Dendritic cell treated with granulocyte-macrophage colony-stimulating factor and Interleukin-4, amounts not matched to agents 40 ng/mL and 50 ng/mL, for 4 days (primary cell): ENCODE data around the gene ANO1.

Experiments
- H3K27ac Mint-ChIP-seq: one replicate; pipeline ENCODE4 v1.8.0; 2022; ENCODE audit warnings: mild to moderate bottlenecking, mixed read lengths
- H3K27me3 Mint-ChIP-seq: one replicate; pipeline ENCODE4 v1.8.0; 2022; ENCODE audit warnings: mild to moderate bottlenecking, mixed read lengths
- H3K36me3 Mint-ChIP-seq: one replicate; pipeline ENCODE4 v1.8.0; 2022; ENCODE audit warnings: low read depth, mixed read lengths
- H3K4me1 Mint-ChIP-seq: one replicate; pipeline ENCODE4 v1.8.0; 2022; ENCODE audit warnings: low read depth, mixed read lengths
- H3K4me3 Mint-ChIP-seq: one replicate; pipeline ENCODE4 v1.8.0; 2022; ENCODE audit warnings: mild to moderate bottlenecking, moderate library complexity, mixed read lengths
- H3K9me3 Mint-ChIP-seq: one replicate; pipeline ENCODE4 v1.8.0; 2022; ENCODE audit warnings: mixed read lengths
- intact Hi-C: fragments of 100-400 bp; cut with micrococcal nuclease; formaldehyde crosslinking; loops from one replicate; pipeline ENCODE4 v1.15.0; 2022

The ANO1 gene

GRCh38 chr11:70072861-70073755 lies 5.0 kb upstream of the ANO1 start:
- no peak overlapping the region for H3K27ac Mint-ChIP-seq
- no peaks in the 10 kb centered on the region for H3K9me3 Mint-ChIP-seq
- peaks cover 79% of the 10 kb centered on the region for H3K27me3 Mint-ChIP-seq
- no peak overlapping the region for H3K4me3 Mint-ChIP-seq
- intact Hi-C loops = no loop called here
- H3K36me3 Mint-ChIP-seq = no peaks in the 10 kb centered on the region
- H3K4me1 Mint-ChIP-seq = no peaks in the 10 kb centered on the region

GRCh38 chr11:70073871-70074371 lies 4.2 kb upstream of the ANO1 start:
- Mint-ChIP-seq H3K27ac (no peak overlapping the region), H3K4me3 (no peak overlapping the region), H3K27me3 (peaks cover 76% of the 10 kb centered on the region), H3K9me3 (no peaks in the 10 kb centered on the region), H3K36me3 (no peaks in the 10 kb centered on the region), H3K4me1 (no peaks in the 10 kb centered on the region)
- intact Hi-C loops = no loop called here

GRCh38 chr11:70074746-70075145 lies 3.4 kb upstream of the ANO1 start:
- H3K9me3 Mint-ChIP-seq = no peaks in the 10 kb centered on the region
- no peaks in the 10 kb centered on the region for H3K36me3 Mint-ChIP-seq
- peaks cover 82% of the 10 kb centered on the region for H3K27me3 Mint-ChIP-seq
- no peak overlapping the region for H3K27ac Mint-ChIP-seq
- intact Hi-C loops = no loop called here
- no peaks in the 10 kb centered on the region for H3K4me1 Mint-ChIP-seq
- no peak overlapping the region for H3K4me3 Mint-ChIP-seq

- intact Hi-C loops = no loop called here
- no peaks in the 10 kb centered on the region for H3K9me3 Mint-ChIP-seq
- H3K4me3 Mint-ChIP-seq = no peak overlapping the region
- no peak overlapping the region for H3K27ac Mint-ChIP-seq
- no peaks in the 10 kb centered on the region for H3K4me1 Mint-ChIP-seq
- peaks cover 85% of the 10 kb centered on the region for H3K27me3 Mint-ChIP-seq
- H3K36me3 Mint-ChIP-seq = no peaks in the 10 kb centered on the region
Measured at GRCh38 chr11:70075836-70076235, 2.3 kb upstream of the ANO1 start.

GRCh38 chr11:70076461-70076931 lies 1.6 kb upstream of the ANO1 start:
- Mint-ChIP-seq H3K27me3 (peaks cover 85% of the 10 kb centered on the region), H3K4me3 (no peak overlapping the region), H3K27ac (no peak overlapping the region), H3K9me3 (no peaks in the 10 kb centered on the region), H3K36me3 (no peaks in the 10 kb centered on the region), H3K4me1 (no peaks in the 10 kb centered on the region)
- intact Hi-C loops = no loop called here

- H3K27me3 Mint-ChIP-seq = peaks cover 79% of the 10 kb centered on the region
- H3K9me3 Mint-ChIP-seq = no peaks in the 10 kb centered on the region
- intact Hi-C loops = no loop called here
- H3K36me3 Mint-ChIP-seq = no peaks in the 10 kb centered on the region
- H3K4me1 Mint-ChIP-seq = no peaks in the 10 kb centered on the region
- no peak overlapping the region for H3K4me3 Mint-ChIP-seq
- no peak overlapping the region for H3K27ac Mint-ChIP-seq
Measured at GRCh38 chr11:70077411-70078094, 564 bp upstream of the ANO1 start.

GRCh38 chr11:70078781-70079616 lies 882 bp downstream of the ANO1 start:
- intact Hi-C loops = no loop called here
- Mint-ChIP-seq H3K27ac (no peak overlapping the region), H3K36me3 (no peaks in the 10 kb centered on the region), H3K27me3 (peaks cover 64% of the 10 kb centered on the region), H3K4me1 (no peaks in the 10 kb centered on the region), H3K9me3 (no peaks in the 10 kb centered on the region), H3K4me3 (no peak overlapping the region)

- no peak overlapping the region for H3K27ac Mint-ChIP-seq
- intact Hi-C loops = no loop called here
- no peaks in the 10 kb centered on the region for H3K36me3 Mint-ChIP-seq
- no peaks in the 10 kb centered on the region for H3K9me3 Mint-ChIP-seq
- H3K27me3 Mint-ChIP-seq = peaks cover 57% of the 10 kb centered on the region
- no peaks in the 10 kb centered on the region for H3K4me1 Mint-ChIP-seq
- H3K4me3 Mint-ChIP-seq = no peak overlapping the region
Measured at GRCh38 chr11:70079691-70080090, 1.6 kb downstream of the ANO1 start.

- Mint-ChIP-seq H3K27ac (no peak overlapping the region), H3K9me3 (no peaks in the 10 kb centered on the region), H3K4me1 (no peaks in the 10 kb centered on the region), H3K4me3 (no peak overlapping the region), H3K27me3 (peaks cover 47% of the 10 kb centered on the region), H3K36me3 (no peaks in the 10 kb centered on the region)
- intact Hi-C loops = no loop called here
Measured at GRCh38 chr11:70080763-70081162, 2.6 kb downstream of the ANO1 start.

- no peak overlapping the region for H3K27ac Mint-ChIP-seq
- H3K36me3 Mint-ChIP-seq = no peaks in the 10 kb centered on the region
- H3K4me1 Mint-ChIP-seq = no peaks in the 10 kb centered on the region
- H3K9me3 Mint-ChIP-seq = no peaks in the 10 kb centered on the region
- peaks cover 34% of the 10 kb centered on the region for H3K27me3 Mint-ChIP-seq
- H3K4me3 Mint-ChIP-seq = no peak overlapping the region
- intact Hi-C loops = no loop called here
Measured at GRCh38 chr11:70082829-70083228, 4.7 kb downstream of the ANO1 start.

- intact Hi-C loops = no loop called here
- H3K4me1 Mint-ChIP-seq = no peaks in the 10 kb centered on the region
- H3K36me3 Mint-ChIP-seq = no peaks in the 10 kb centered on the region
- H3K9me3 Mint-ChIP-seq = no peaks in the 10 kb centered on the region
- H3K27ac Mint-ChIP-seq = no peak overlapping the region
- H3K4me3 Mint-ChIP-seq = no peak overlapping the region
- peaks cover 32% of the 10 kb centered on the region for H3K27me3 Mint-ChIP-seq
Measured at GRCh38 chr11:70084046-70084984, 6.2 kb downstream of the ANO1 start.

- H3K36me3 Mint-ChIP-seq = no peaks in the 10 kb centered on the region
- no peaks in the 10 kb centered on the region for H3K4me1 Mint-ChIP-seq
- peaks cover 20% of the 10 kb centered on the region for H3K27me3 Mint-ChIP-seq
- H3K27ac Mint-ChIP-seq = no peak overlapping the region
- no peak overlapping the region for H3K4me3 Mint-ChIP-seq
- intact Hi-C loops = no loop called here
- no peaks in the 10 kb centered on the region for H3K9me3 Mint-ChIP-seq
Measured at GRCh38 chr11:70085815-70086769, 8.0 kb downstream of the ANO1 start.
